GM12874 (cell line): ENCODE measurements around the gene SYK.

Experiments used
- CTCF ChIP-seq: IDR thresholded peaks from 2 replicates; pipeline ENCODE4 v1.5.1; 2011; ENCODE audit warnings: low read depth, mild to moderate bottlenecking, control low read depth, low read length, moderate library complexity; ENCODE audit not compliant: insufficient read depth

SYK gene

GRCh38 chr9:90847971-90848370 lies 46.4 kb downstream of the SYK start:
- no peak for TF ChIP-seq CTCF

- no peak for TF ChIP-seq CTCF
These were observed 47.2 kb downstream of the SYK start for GRCh38 chr9:90848866-90849265.

GRCh38 chr9:90851444-90851843 lies 49.8 kb downstream of the SYK start:
- 0 out of 2 replicates have a peak, but pooled peaks have one; percentile 8 for TF ChIP-seq CTCF

- TF ChIP-seq CTCF: no peak
These were observed 52.3 kb downstream of the SYK start for GRCh38 chr9:90853945-90854344.

GRCh38 chr9:90854637-90855175 lies 53.1 kb downstream of the SYK start:
- no peak for TF ChIP-seq CTCF

- no peak for TF ChIP-seq CTCF
These were observed 53.7 kb downstream of the SYK start for GRCh38 chr9:90855208-90855902.

- TF ChIP-seq CTCF: no peak
These were observed 55.5 kb downstream of the SYK start for GRCh38 chr9:90857091-90857490.
